ENCODE measurements around the gene IFNA7.
"Not testable (repeated sequence)": the region's sequence is repeated elsewhere in the genome, so short reads cannot be mapped to it uniquely, and the experiment has no call there.

The IFNA7 gene

GRCh38 chr9:21202105-21202504, at the start of gene IFNA7:
TSS of gene IFNA7 (minus strand) at chr9:21202205. CDS start at chr9:21202165, 40 bp downstream.
- DNase-seq, result not testable (repeated sequence)

- no peak for DNase-seq
These were observed 49.6 kb upstream of the IFNA7 start for GRCh38 chr9:21251638-21252037.

DNA sequence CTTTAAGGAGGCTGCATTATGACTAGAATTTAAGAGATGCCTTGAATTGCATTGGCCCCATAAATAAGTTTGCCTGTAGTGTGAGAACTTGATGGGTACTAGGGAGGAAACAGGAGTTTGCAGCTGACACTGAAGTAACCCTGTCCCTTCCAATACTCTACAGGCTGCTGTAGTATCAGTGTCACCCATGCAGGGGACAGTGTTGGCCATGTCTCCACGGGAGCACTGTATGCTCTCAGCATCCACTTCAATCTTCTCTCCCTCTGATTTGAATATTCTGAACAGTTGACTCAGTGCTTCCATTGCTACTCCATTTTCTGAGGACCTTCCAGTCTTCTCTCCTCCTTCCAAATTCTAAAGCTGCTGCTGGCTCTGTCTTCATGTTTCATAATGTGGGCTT, 49.2 kb upstream of the IFNA7 start:
- peak; percentile 4 for DNase-seq

DNA sequence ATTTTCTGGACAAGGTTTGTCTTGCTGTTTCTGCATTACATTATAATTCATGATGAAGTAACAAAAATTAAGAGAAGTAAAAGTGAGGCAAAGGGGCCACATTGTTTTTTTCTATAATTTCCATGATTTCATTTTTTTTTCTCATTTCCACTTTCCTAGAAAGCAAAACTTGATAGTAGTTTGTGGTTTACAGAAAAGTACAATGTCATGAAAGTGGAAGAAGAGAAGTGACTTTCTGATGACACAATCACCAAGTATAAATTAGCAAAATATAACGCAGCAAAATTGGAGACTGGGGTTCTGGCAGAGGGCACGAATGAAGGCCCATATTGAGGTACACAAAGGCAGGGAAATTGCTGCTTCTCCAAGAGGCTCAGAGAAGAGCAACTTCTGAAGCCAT, 42.8 kb upstream of the IFNA7 start:
- peak; percentile 69 for DNase-seq

GRCh38 chr9:21239911-21240310, 37.9 kb upstream of the IFNA7 start, which contains the start of gene IFNA14:
TSS of gene IFNA14 (minus strand) at chr9:21240005. CDS start at chr9:21239935, 70 bp downstream.
- no peak for DNase-seq

DNA sequence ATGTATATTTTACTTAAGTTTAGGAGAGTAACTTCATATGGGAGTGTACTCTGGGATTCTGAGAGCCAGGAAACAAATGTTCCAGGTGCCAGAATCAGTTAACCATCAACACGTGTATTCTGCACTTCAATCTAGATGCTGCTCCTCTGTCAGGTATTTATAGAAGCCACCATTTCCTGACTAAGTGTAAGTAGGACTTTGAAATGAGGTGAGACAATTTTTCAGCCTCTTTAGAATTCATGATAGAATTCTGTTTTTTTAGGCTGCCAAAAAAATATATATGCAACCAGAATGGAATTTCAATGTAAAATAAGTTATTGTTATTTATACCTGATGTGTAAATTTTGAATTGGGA, 34.3 kb upstream of the IFNA7 start:
- not testable (repeated sequence) for DNase-seq

DNA sequence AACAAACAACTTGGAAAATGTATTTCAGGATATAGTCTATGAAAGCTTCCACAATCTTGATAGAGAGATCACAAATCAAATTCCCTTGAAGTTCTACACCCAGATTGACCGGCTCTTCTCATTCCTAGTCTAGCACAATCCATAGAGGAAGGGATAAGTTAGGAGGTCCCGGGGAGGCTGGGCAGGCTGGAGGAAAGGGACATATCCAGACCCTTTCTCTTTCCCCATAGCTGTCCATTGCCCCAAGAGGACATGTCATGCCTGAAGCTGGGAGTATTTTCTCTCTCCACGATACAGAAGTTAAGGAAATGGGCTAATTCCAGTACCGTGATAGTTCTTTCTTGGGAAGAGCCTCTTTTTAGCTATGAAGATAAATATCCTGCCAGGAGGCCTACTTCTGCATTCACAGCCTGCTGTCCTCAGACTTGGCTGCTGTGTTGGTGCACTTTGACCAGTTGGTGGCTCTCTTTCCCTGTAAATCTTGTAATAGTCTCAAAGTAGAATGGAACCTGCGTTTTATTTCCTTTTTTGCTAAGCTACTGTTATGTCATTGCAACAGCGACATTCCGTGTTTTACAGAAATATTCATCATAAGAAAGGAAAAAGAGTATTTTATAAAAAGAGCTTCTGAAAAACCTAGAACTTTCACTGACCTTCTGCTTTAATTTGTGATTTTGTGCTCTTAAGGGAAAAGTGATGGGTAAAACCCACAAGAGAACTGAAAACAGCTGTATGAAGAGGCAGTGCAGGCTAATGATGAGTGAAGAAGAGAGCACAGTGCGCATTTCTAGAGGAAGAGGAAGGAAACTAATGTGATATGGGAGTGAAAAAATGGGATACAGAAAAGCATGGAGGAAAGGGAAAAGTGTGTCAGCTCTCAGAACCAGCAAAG, 33.7 kb upstream of the IFNA7 start:
- DNase-seq, result peak; percentile 81

- DNase-seq, result no peak
These were observed 32.2 kb upstream of the IFNA7 start for GRCh38 chr9:21234153-21234687.

- DNase-seq, result no peak
These were observed 31.3 kb upstream of the IFNA7 start for GRCh38 chr9:21233258-21233657.

GRCh38 chr9:21228122-21228521, 26.1 kb upstream of the IFNA7 start, which contains the start of gene IFNA17:
TSS of gene IFNA17 (minus strand) at chr9:21228222. CDS start at chr9:21228173, 49 bp downstream.
- DNase-seq, result no peak

DNA sequence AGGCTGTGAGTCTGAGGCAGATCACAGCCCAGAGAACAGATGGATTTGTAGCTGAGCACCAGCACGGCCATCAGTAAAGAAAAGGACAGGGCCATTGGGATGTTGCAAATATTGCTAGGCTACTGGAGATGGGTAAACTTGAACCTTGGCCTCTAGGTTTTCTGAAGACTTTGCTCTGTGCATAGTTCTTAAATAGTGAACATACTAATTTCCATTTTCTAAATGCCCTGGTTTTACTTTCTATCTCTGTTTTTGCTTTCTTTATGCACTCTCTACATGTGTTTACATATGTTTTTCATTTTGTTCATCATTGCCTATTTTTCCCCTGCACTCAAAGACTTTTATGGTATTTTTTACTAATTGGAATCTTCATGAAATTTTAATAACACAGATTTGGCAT, 15.2 kb upstream of the IFNA7 start, which contains the start of gene IFNA16:
TSS of gene IFNA16 (minus strand) at position 101 of the 400 bp plus-strand sequence. CDS start at position 95, 6 bp downstream.
- not testable (repeated sequence) for DNase-seq

- peak; percentile 58 for DNase-seq
These were observed 11.7 kb upstream of the IFNA7 start for GRCh38 chr9:21213411-21214326.

DNA sequence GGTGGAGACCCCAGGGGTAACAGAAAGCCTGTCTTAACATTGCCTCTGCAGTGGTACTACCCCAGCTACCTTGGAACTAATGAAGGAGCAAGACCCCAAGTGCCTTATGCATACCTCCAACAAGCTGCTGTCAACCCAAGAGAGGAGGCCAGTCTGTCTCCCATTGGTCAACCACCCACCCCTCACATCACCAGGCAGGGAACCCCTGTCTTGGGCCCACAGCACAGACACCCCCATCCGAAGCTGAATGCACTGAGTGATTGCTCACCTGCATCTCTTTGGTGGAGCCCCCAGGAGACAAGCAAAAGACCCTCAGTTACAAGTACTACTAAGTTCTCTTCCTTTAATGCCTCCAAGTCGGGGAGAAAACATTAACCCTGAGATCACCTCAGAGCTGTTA, 10.2 kb upstream of the IFNA7 start:
- DNase-seq, result not testable (repeated sequence)

GRCh38 chr9:21210782-21211181, 8.8 kb upstream of the IFNA7 start:
- DNase-seq, result not testable (repeated sequence)

- no peak for DNase-seq
These were observed 8.3 kb upstream of the IFNA7 start for GRCh38 chr9:21210311-21210710.

DNA sequence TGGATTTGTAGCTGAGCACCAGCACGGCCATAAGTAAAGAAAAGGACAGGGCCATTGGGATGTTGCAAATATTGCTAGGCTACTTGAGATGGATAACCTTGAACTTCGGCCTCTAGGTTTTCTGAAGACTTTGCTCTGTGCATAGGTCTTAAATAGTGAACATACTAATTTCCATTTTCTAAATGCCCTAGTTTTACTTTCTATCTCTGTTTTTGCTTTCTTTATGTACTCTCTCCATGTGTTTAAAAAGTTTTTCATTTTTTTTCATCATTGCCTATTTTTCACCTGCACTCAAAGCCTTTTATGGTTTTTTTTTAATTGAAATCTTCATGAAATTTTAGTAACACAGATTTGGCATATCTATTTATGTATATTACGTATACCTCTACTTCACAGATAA, 5.0 kb upstream of the IFNA7 start, which contains the start of gene IFNA10:
TSS of gene IFNA10 (minus strand) at position 101 of the 400 bp plus-strand sequence. CDS start at position 55, 46 bp downstream.
- not testable (repeated sequence) for DNase-seq

- DNase-seq, result peak; percentile 4
These were observed 3.2 kb upstream of the IFNA7 start for GRCh38 chr9:21205204-21205603.

GRCh38 chr9:21194867-21195776, 6.9 kb downstream of the IFNA7 start:
- peak; percentile 74 for DNase-seq

DNA sequence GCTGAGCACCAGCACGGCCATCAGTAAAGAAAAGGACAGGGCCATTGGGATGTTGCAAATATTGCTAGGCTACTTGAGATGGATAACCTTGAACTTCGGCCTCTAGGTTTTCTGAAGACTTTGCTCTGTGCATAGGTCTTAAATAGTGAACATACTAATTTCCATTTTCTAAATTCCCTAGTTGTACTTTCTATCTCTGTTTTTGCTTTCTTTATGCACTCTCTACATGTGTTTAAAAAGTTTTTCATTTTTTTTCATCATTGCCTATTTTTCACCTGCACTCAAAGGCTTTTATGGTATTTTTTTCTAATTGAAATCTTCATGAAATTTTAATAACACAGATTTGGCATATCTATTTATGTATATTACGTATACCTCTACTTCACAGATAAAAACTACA, 14.5 kb downstream of the IFNA7 start, which contains the start of gene IFNA4:
TSS of gene IFNA4 (minus strand) at position 101 of the 400 bp plus-strand sequence. CDS start at position 45, 56 bp downstream.
- not testable (repeated sequence) for DNase-seq

DNA sequence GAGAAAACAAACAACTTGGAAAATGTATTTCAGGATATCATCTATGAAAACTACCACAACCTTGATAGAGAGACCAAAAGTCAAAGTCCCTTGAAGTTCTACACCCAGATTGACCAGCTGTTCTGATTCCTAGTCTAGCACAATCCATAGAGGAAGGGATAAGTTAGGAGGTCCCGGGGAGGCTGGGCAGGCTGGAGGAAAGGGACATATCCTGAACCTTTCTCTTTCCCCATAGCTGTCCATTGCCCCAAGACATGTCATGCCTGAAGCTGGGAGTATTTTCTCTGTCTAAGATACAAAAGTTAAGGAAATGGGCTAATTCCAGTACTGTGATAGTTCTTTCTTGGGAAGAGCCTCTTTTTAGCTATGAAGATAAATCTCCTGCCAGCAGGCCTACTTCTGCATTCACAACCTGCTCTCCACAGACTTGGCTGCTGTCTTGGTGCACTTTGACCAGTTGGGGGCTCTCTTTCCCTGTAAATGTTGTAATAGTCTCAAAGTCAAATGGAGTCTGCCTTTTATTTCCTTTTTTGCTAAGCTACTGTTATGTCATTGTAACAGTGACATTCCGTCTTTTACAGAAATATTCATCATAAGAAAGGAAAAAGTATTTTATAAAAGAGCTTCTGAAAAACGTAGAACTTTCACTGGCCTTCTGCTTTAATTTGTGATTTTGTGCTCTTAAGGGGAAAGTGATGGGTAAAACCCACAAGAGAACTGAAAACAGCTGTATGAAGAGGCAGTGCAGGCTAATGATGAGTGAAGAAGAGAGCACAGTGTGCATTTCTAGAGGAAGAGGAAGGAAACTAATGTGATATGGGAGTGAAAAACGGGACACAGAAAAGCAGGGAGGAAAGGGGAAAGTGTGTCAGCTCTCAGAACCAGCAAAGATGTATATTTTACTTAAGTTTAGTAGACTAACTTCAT, 18.9 kb downstream of the IFNA7 start:
- DNase-seq, result peak; percentile 74

All from OCI-M1 (cell line).